ENCODE measurements around the gene PHF2. TPM values are rescaled to one million over a fixed set of nuclear protein-coding genes. Genes with fewer than 3 reads are reported as not detected.

The PHF2 gene
- total RNA-seq, 3 donors from 2014 or later: 24.8 to 26.9 (median 25.9) TPM

DNA sequence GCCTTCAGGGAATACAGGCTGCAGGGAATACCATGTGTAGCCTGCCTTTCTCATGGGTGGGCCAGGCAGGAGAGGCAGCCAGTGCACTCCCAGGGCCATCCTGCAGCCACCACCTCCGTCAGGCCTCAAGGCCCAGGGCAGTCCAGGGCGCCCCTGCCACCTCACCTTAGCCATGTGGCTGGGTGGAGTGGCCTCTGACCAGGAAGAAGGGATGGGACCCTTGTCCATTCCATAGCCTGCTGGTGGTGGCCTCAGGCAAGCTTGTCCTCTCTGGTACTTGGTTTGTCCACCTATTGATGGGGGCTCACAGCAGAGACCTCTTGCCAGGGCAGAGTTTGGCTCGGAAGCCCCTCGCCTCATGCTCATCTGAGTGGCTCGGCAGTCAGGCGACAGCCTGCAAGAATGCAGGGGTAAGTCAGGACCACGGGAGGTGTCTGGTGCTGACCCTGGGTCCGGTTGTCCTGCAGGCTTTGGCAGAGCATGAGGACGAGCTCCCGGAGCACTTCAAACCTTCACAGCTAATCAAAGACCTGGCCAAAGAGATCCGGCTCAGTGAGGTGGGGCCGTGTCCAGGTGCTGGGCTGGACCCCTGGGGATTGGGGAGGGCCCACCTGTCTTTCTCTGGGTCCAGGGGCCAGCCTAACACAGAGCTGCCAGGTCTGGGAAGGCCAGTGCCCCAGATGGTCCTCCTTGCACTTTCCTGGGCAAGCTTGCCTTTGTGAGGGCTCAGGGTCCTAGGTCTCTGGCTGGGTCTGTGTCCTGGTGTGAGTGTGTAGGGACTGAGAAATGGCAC lies 82.9 kb downstream of the PHF2 start:
- intact Hi-C loops (cut with DNase I; ENCODE audit: low total_unique reads): no loop called here
- TF ChIP-seq, protein P1, sequence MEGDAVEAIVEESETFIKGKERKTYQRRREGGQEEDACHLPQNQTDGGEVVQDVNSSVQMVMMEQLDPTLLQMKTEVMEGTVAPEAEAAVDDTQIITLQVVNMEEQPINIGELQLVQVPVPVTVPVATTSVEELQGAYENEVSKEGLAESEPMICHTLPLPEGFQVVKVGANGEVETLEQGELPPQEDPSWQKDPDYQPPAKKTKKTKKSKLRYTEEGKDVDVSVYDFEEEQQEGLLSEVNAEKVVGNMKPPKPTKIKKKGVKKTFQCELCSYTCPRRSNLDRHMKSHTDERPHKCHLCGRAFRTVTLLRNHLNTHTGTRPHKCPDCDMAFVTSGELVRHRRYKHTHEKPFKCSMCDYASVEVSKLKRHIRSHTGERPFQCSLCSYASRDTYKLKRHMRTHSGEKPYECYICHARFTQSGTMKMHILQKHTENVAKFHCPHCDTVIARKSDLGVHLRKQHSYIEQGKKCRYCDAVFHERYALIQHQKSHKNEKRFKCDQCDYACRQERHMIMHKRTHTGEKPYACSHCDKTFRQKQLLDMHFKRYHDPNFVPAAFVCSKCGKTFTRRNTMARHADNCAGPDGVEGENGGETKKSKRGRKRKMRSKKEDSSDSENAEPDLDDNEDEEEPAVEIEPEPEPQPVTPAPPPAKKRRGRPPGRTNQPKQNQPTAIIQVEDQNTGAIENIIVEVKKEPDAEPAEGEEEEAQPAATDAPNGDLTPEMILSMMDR (IDR thresholded peaks at IDR 0.05): no peak
- no peak for TF ChIP-seq POLR2AphosphoS5 (IDR thresholded peaks at IDR 0.05)
- TF ChIP-seq POLR2A (IDR thresholded peaks at IDR 0.05): no peak

DNA sequence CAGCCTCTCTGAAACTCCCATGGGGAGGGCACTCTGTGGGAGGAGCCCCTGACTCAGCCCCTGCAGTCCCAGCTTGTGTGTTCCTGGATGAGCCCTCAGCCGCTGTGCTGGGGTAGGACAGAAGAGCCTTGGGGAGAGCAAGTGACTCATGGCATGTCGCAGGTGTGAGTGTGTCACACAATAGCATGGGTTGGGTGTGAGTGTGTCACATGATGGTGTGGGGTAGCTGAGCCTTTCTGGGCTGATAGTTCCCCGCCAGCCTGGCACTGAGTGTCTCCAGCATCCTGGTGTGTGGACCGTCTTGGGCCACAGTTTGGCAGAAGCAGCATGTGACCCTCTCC lies 83.4 kb downstream of the PHF2 start:
- Histone ChIP-seq H3K4me1 (no peaks in the 10 kb centered on the region), H3K27ac (no peak overlapping the region), H3K9me3 (no peaks in the 10 kb centered on the region), H3K4me3 (no peak overlapping the region), H3K27me3 (no peaks in the 10 kb centered on the region), H3K36me3 (peaks cover 3% of the 10 kb centered on the region)
- intact Hi-C loops (cut with DNase I; ENCODE audit: low total_unique reads): no loop called here
- peak in 1 of 2 donors; percentile 3 for DNase-seq (ENCODE audit: low spot score in 2 of 2)
- TF ChIP-seq, protein P1 (IDR thresholded peaks at IDR 0.05): no peak
- TF ChIP-seq POLR2AphosphoS5 (IDR thresholded peaks at IDR 0.05): no peak
- no peak for TF ChIP-seq POLR2A (IDR thresholded peaks at IDR 0.05)

More for the DNA sequence above, 82.9 kb downstream of the PHF2 start:
- Histone ChIP-seq H3K4me1 (no peaks in the 10 kb centered on the region), H3K4me3 (no peak overlapping the region), H3K27me3 (no peaks in the 10 kb centered on the region), H3K9me3 (no peaks in the 10 kb centered on the region), H3K27ac (no peak overlapping the region), H3K36me3 (peaks cover 3% of the 10 kb centered on the region)
- peak in 1 of 2 donors; percentile 35 for DNase-seq (ENCODE audit: low spot score in 2 of 2)

DNA sequence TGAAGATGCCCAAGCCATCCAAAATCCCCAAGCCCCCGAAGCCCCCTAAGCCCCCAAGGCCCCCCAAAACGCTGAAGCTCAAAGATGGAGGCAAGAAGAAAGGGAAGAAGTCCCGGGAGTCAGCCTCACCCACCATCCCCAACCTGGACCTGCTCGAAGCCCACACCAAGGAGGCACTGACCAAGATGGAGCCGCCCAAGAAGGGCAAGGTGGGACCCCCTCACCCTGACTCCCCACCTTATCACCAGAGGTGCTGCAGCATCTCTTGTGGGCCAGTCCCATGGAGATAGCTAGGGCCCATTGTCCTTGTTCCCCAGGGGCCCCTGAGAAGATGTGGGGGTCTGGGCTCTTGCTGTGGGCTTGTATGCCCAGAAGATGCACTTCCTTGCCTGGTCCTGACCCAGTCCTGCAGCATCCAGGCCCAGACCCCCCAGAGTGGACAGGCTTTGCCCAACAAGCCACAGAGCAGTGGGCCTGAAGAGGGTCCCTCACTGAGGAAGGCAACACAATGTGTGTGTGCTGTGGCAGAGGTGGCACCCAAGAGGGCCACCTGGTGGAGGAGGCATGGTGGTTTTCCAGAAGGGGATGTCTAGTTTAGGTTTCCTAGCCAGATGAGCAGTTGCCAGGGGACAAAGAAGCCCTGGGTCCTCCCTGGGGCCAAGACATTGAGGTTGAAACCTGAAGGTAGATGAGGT lies 84.1 kb downstream of the PHF2 start:
- peaks cover 1% of the 10 kb centered on the region for H3K36me3 ChIP-seq
- intact Hi-C loops (cut with DNase I; ENCODE audit: low total_unique reads): no loop called here
- H3K9me3 ChIP-seq: no peaks in the 10 kb centered on the region

DNA sequence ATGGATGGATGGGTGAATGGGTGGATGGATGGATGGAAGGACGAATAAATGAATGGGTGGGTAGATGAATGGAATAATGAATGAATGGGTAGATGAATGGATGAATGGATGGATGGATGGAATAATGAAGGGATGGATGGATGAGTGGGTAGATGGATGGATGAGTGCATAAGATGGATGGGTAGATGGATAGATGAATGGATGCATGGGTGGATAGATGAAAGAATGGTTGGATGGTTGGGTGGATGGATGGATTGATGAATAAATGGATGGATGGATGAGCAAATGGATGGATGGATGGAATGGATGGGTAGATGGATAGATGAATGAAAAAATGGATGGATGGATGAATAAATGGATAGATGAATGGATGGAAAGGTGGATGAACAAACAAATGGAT lies 85.2 kb downstream of the PHF2 start:
- DNase-seq (ENCODE audit: low spot score in 2 of 2): no peak
- no peaks in the 10 kb centered on the region for H3K36me3 ChIP-seq
- no peaks in the 10 kb centered on the region for H3K9me3 ChIP-seq
- TF ChIP-seq, protein P1 (IDR thresholded peaks at IDR 0.05): no peak
- TF ChIP-seq POLR2AphosphoS5 (IDR thresholded peaks at IDR 0.05): no peak
- no peak for TF ChIP-seq POLR2A (IDR thresholded peaks at IDR 0.05)
- no peak overlapping the region for H3K27ac ChIP-seq
- H3K4me3 ChIP-seq: no peak overlapping the region
- no peaks in the 10 kb centered on the region for H3K27me3 ChIP-seq
- intact Hi-C loops (cut with DNase I; ENCODE audit: low total_unique reads): no loop called here
- H3K4me1 ChIP-seq: no peaks in the 10 kb centered on the region

More for the DNA sequence above, 84.1 kb downstream of the PHF2 start:
- Histone ChIP-seq H3K27me3 (no peaks in the 10 kb centered on the region), H3K27ac (no peak overlapping the region), H3K4me3 (no peak overlapping the region), H3K4me1 (no peaks in the 10 kb centered on the region)
- TF ChIP-seq POLR2AphosphoS5 (IDR thresholded peaks at IDR 0.05) (no peak), POLR2A (IDR thresholded peaks at IDR 0.05) (no peak)
- TF ChIP-seq, protein P1 (IDR thresholded peaks at IDR 0.05): no peak
- peak in 1 of 2 donors; percentile 22 for DNase-seq (ENCODE audit: low spot score in 2 of 2)

DNA sequence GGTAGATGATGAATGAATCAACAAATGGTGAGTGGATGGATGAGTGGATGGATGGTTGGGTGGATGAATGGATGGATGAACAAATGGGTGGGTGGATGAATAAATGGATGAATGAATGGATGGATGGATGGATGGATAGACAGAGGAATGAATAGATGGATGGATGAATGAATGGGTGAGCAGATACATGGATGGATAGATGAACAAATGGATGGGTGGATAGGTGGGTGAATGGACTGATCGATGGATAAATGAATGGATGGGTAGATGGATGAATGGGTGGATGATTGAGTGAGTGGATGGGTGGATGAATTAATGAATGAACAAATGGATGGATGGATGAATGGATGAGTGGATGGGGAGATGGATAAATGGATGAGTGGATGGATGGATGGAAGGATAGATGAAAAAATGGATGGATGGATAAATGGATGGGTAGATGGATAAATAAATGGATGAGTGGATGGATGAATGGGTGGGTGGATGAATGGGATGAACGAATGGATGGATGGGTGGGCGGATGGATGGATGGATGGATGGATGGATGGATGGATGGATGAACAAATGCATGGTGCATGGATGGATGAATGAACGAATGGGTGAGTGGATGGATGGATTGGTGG lies 85.7 kb downstream of the PHF2 start:
- no peaks in the 10 kb centered on the region for H3K36me3 ChIP-seq
- no peak for DNase-seq (ENCODE audit: low spot score in 2 of 2)
- H3K27me3 ChIP-seq: no peaks in the 10 kb centered on the region
- H3K9me3 ChIP-seq: no peaks in the 10 kb centered on the region
- H3K27ac ChIP-seq: no peak overlapping the region
- H3K4me3 ChIP-seq: no peak overlapping the region
- no peaks in the 10 kb centered on the region for H3K4me1 ChIP-seq
- TF ChIP-seq POLR2A (IDR thresholded peaks at IDR 0.05): no peak
- TF ChIP-seq POLR2AphosphoS5 (IDR thresholded peaks at IDR 0.05): no peak
- TF ChIP-seq, protein P1 (IDR thresholded peaks at IDR 0.05): no peak
- intact Hi-C loops (cut with DNase I; ENCODE audit: low total_unique reads): no loop called here

Data from breast epithelium (tissue), 4 donors.